B cell (primary cell): ENCODE results near the gene MRPL23. TPM values are rescaled to one million over a fixed set of nuclear protein-coding genes. Genes with fewer than 3 reads are reported as not detected.
"Not testable (repeated sequence)": the region's sequence is repeated elsewhere in the genome, so short reads cannot be mapped to it uniquely, and the experiment has no call there.

Source experiments
- ATAC-seq: fragments of 200-7000 bp; cut with Tn5 transposase; one replicate; pipeline ENCODE4 v1.10.0; 2021; ENCODE audit warnings: low read depth, mild to moderate bottlenecking, moderate number of reproducible peaks, moderate library complexity
- CTCF ChIA-PET: fragments of 350-600 bp; sonication (Branson Sonifier 250); formaldehyde crosslinking; loops from one replicate; lab custom pipeline; 2021; ENCODE audit warnings: antibody characterized with exemption, inconsistent platforms; lab: Charles Lee
- POLR2A ChIA-PET: fragments of 350-600 bp; sonication (Branson Sonifier 250); formaldehyde crosslinking; loops from one replicate; lab custom pipeline; 2021; ENCODE audit warnings: antibody characterized with exemption; lab: Charles Lee
- DNase-seq: peaks from one replicate; pipeline ENCODE4 v3.0.0; 2013
- H2AFZ ChIP-seq: 2 replicates; pipeline ENCODE4 v1.6.1; 2012; ENCODE audit warnings: mild to moderate bottlenecking, low read depth, low read length; ENCODE audit not compliant: insufficient read depth, poor library complexity, severe bottlenecking
- H3K27ac ChIP-seq, 2 donors: 1 replicate in 1 of 2; 2 replicates in 1 of 2; pipeline ENCODE4 v1.5.1; 2012 to 2013; ENCODE audit warnings: low read length in 2 of 2, mild to moderate bottlenecking in 2 of 2, moderate library complexity in 1 of 2
- H3K27me3 ChIP-seq, 4 experiments: fragments of 200-600 bp in 1 of 4; sonication (generic) in 1 of 4; replicated peaks in 1 of 4; 1 replicate in 2 of 4; 2 replicates in 2 of 4; pipeline versions ENCODE4 v1.6.1 to v1.7.0; 2013 to 2016; ENCODE audit warnings: low read length in 3 of 4, mild to moderate bottlenecking in 2 of 4, mixed read lengths in 1 of 4, moderate library complexity in 1 of 4; ENCODE audit not compliant: insufficient read depth in 4 of 4, control insufficient read depth in 3 of 4; ENCODE audit errors: control extremely low read depth in 1 of 4
- H3K36me3 ChIP-seq, 2 experiments: replicated peaks in 1 of 2; 1 replicate in 1 of 2; 2 replicates in 1 of 2; pipeline versions ENCODE4 v1.6.1 to v1.7.1; 2013; ENCODE audit warnings: low read length in 1 of 2; ENCODE audit not compliant: insufficient read depth in 2 of 2, control insufficient read depth in 1 of 2; ENCODE audit errors: control extremely low read depth in 1 of 2, extremely low read depth in 1 of 2
- H3K4me1 ChIP-seq, 2 donors: fragments of 200-600 bp in 1 of 2; sonication (generic) in 1 of 2; 1 replicate in 1 of 2; 2 replicates in 1 of 2; pipeline versions ENCODE4 v1.5.1 to v1.6.1; 2013 to 2017; ENCODE audit warnings: low read length in 2 of 2; ENCODE audit not compliant: control insufficient read depth in 2 of 2, insufficient read depth in 2 of 2
- H3K4me2 ChIP-seq: replicated peaks from 2 replicates; pipeline ENCODE3; 2012; ENCODE audit warnings: mild to moderate bottlenecking, low read depth, low read length; ENCODE audit not compliant: poor library complexity, severe bottlenecking
- H3K4me3 ChIP-seq, 5 experiments: fragments of 200-600 bp in 1 of 5; sonication (generic) in 1 of 5; 1 replicate in 3 of 5; 2 replicates in 2 of 5; pipeline versions ENCODE4 v1.5.1 to v1.7.0; 2011 to 2016; ENCODE audit warnings: low read length in 4 of 5, mild to moderate bottlenecking in 4 of 5, low read depth in 2 of 5, control low read depth in 1 of 5, moderate library complexity in 1 of 5; ENCODE audit not compliant: insufficient read depth in 1 of 5; ENCODE audit errors: control extremely low read depth in 1 of 5, extremely low read depth in 1 of 5
- H3K79me2 ChIP-seq: fragments of 200-600 bp; sonication (generic); one replicate; pipeline ENCODE4 v1.6.0; 2016; ENCODE audit warnings: low read length; ENCODE audit not compliant: control insufficient read depth, insufficient read depth
- H3K9ac ChIP-seq: fragments of 200-600 bp; sonication (generic); 2 replicates; pipeline ENCODE4 v1.6.1; 2017; ENCODE audit warnings: mild to moderate bottlenecking, low read length, moderate library complexity
- H3K9me3 ChIP-seq, 3 donors: one replicate each; pipeline versions ENCODE4 v1.6.1 to v1.7.1; 2013; ENCODE audit warnings: low read length in 2 of 3; ENCODE audit not compliant: control insufficient read depth in 2 of 3, insufficient read depth in 1 of 3; ENCODE audit errors: control extremely low read depth in 1 of 3
- H4K20me1 ChIP-seq: 2 replicates; pipeline ENCODE4 v1.6.0; 2012; ENCODE audit warnings: mild to moderate bottlenecking, low read length; ENCODE audit not compliant: insufficient read depth, control insufficient read depth, poor library complexity, severe bottlenecking
- H3K27ac Mint-ChIP-seq: one replicate; pipeline ENCODE4 v1.8.0; 2021; ENCODE audit warnings: mixed read lengths
- H3K27me3 Mint-ChIP-seq: one replicate; pipeline ENCODE4 v1.8.0; 2021; ENCODE audit warnings: mixed read lengths
- H3K4me1 Mint-ChIP-seq: one replicate; pipeline ENCODE4 v1.8.0; 2021; ENCODE audit warnings: mixed read lengths
- H3K4me3 Mint-ChIP-seq: one replicate; pipeline ENCODE4 v1.8.0; 2021; ENCODE audit warnings: mixed read lengths
- H3K9me3 Mint-ChIP-seq: one replicate; pipeline ENCODE4 v1.8.0; 2022; ENCODE audit warnings: mixed read lengths; ENCODE audit not compliant: insufficient read depth
- EZH2 ChIP-seq: IDR thresholded peaks from 2 replicates; pipeline ENCODE4 v1.6.1; 2012; ENCODE audit warnings: borderline replicate concordance, low read depth, mild to moderate bottlenecking, moderate library complexity, low read length; ENCODE audit not compliant: insufficient read depth, poor library complexity, severe bottlenecking
- WGBS: methylation state at CpG from one replicate; pipeline ENCODE4 v1.1.5; 2013; ENCODE audit warnings: missing lambda C conversion rate; ENCODE audit not compliant: insufficient coverage; 5-methylcytosine and 5-hydroxymethylcytosine counted together
- intact Hi-C: fragments of 100-400 bp; cut with micrococcal nuclease; formaldehyde crosslinking; loops from one replicate; pipeline ENCODE4 v1.10.0; 2022
- polyA plus RNA-seq: library from polyadenylated mRNA; depleted of rRNA; stranded (reverse); fragments of >200 nt; gene quantifications from 2 replicates; pipeline ENCODE4 v1.2.3, GENCODE V29; 2012
- total RNA-seq, 2 donors: library from RNA; stranded (reverse); fragments of 120-200 nt in 1 of 2; gene quantifications; 1 replicate in 1 of 2; 2 replicates in 1 of 2; pipeline versions ENCODE4 v1.2.3 to v1.2.4, GENCODE V29; 2013 to 2022
- TF ChIP-seq, protein P1 (sequence below): fragments of 200-600 bp; IDR thresholded peaks from one replicate; pipeline ENCODE4 v1.8.0; 2022; ENCODE audit warnings: antibody characterized with exemption, mild to moderate bottlenecking

MRPL23 gene
- total and polyA plus RNA-seq, 2 donors (not counting 1 experiment from before 2014, with no cell fraction given) = 47.8 to 63.2 TPM

DNA sequence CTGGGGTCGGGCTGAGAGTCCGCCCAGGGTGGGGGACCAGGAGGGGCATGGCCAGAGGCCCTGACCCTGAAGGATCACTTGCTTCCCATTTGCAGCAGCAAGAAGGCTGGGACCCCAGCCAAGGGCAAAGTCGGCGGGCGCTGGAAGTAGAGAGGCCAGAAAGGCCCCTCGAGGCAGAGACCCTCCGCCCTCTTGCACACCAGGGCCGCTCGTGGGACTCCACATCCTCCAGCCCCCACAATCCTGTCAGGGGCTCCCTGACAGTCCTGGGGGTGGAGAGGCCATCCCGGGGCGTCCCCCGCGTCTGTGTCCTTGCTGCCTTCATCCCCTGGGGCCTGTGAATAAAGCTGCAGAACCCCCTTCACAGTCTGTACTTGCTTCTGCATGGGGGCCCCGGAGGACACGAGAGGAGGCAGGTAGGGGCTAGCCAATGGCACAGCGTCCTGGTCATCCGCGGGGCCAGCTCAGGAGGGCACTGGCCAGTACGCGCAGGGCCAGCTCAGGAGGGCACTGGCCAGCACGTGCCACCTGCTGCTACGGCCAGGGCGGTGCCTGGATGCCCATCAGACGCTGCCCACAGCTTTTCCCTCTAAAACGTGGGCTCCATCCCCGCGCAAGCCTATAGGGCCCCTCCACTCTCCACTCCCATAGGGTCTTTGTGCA lies 8.7 kb upstream of the MRPL23 start:
- H3K9ac ChIP-seq = no peak overlapping the region
- H3K4me3 ChIP-seq = no peak overlapping the region
- peaks cover 3% of the 10 kb centered on the region for H3K4me1 Mint-ChIP-seq
- H3K27me3 ChIP-seq = no peaks in the 10 kb centered on the region
- WGBS = 91% methylated on average over 20 of the region's 27 CpGs
- no peaks in the 10 kb centered on the region for H3K79me2 ChIP-seq
- TF ChIP-seq, protein P1, sequence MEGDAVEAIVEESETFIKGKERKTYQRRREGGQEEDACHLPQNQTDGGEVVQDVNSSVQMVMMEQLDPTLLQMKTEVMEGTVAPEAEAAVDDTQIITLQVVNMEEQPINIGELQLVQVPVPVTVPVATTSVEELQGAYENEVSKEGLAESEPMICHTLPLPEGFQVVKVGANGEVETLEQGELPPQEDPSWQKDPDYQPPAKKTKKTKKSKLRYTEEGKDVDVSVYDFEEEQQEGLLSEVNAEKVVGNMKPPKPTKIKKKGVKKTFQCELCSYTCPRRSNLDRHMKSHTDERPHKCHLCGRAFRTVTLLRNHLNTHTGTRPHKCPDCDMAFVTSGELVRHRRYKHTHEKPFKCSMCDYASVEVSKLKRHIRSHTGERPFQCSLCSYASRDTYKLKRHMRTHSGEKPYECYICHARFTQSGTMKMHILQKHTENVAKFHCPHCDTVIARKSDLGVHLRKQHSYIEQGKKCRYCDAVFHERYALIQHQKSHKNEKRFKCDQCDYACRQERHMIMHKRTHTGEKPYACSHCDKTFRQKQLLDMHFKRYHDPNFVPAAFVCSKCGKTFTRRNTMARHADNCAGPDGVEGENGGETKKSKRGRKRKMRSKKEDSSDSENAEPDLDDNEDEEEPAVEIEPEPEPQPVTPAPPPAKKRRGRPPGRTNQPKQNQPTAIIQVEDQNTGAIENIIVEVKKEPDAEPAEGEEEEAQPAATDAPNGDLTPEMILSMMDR = no peak
- TF ChIP-seq EZH2 = no peak
- CTCF ChIA-PET = no interaction called here
- ATAC-seq (no peak), DNase-seq (no peak)
- H3K36me3 ChIP-seq = no peaks in the 10 kb centered on the region
- no peaks in the 10 kb centered on the region for H3K9me3 ChIP-seq
- H3K27ac Mint-ChIP-seq = no peak overlapping the region
- POLR2A ChIA-PET = no interaction called here
- no peak overlapping the region for H3K27ac ChIP-seq
- H3K4me1 ChIP-seq = no peaks in the 10 kb centered on the region
- intact Hi-C loops = no loop called here
- no peaks in the 10 kb centered on the region for H3K9me3 Mint-ChIP-seq
- H2AFZ ChIP-seq = no peak overlapping the region
- H3K4me3 Mint-ChIP-seq = no peak overlapping the region
- peaks cover 5% of the 10 kb centered on the region for H3K27me3 Mint-ChIP-seq
- H4K20me1 ChIP-seq = no peaks in the 10 kb centered on the region
- H3K4me2 ChIP-seq = no peak overlapping the region

GRCh38 chr11:1939006-1939625 lies 8.0 kb upstream of the MRPL23 start:
- CTCF ChIA-PET = no interaction called here
- Histone ChIP-seq H3K4me1 (no peaks in the 10 kb centered on the region), H3K36me3 (no peaks in the 10 kb centered on the region), H4K20me1 (no peaks in the 10 kb centered on the region), H3K79me2 (no peaks in the 10 kb centered on the region), H3K9me3 (no peaks in the 10 kb centered on the region), H3K4me2 (no peak overlapping the region), H3K27ac (no peak overlapping the region), H3K9ac (no peak overlapping the region), H3K27me3 (no peaks in the 10 kb centered on the region), H2AFZ (no peak overlapping the region), H3K4me3 (no peak overlapping the region)
- POLR2A ChIA-PET = no interaction called here
- intact Hi-C loops = no loop called here
- no peak overlapping the region for H3K4me3 Mint-ChIP-seq
- no peak for TF ChIP-seq EZH2
- no peak overlapping the region for H3K27ac Mint-ChIP-seq
- H3K27me3 Mint-ChIP-seq = peaks cover 3% of the 10 kb centered on the region
- ATAC-seq = no peak
- WGBS = 17% methylated on average over 22 of the region's 23 CpGs
- no peak for DNase-seq
- no peaks in the 10 kb centered on the region for H3K9me3 Mint-ChIP-seq
- peaks cover 3% of the 10 kb centered on the region for H3K4me1 Mint-ChIP-seq

DNA sequence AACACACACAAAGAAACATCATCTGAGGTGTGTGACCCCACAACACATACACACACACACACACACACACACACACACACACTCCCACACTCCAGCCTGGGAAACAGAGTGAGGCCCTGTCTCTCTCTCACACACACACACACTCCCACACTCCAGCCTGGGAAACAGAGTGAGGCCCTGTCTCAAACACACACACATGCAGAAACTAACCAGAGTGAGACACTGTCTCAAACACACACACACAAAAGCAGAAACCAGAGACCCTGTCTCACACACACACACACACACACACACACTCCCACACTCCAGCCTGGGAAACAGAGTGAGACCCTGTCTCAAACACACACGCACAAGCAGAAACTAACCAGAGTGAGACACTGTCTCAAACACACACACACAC lies 7.3 kb upstream of the MRPL23 start:
- H3K4me3 ChIP-seq, H2AFZ ChIP-seq, CTCF ChIA-PET, H3K27me3 ChIP-seq, DNase-seq, H3K4me2 ChIP-seq, ATAC-seq, H3K36me3 ChIP-seq, POLR2A ChIA-PET, H3K27me3 Mint-ChIP-seq, H3K9me3 ChIP-seq, intact Hi-C loops, H3K9ac ChIP-seq, H3K27ac ChIP-seq, H4K20me1 ChIP-seq, H3K4me1 ChIP-seq, H3K79me2 ChIP-seq, H3K27ac Mint-ChIP-seq, H3K9me3 Mint-ChIP-seq, H3K4me1 Mint-ChIP-seq, H3K4me3 Mint-ChIP-seq: not testable (repeated sequence)
- WGBS = 100% methylated on average over 1 of the region's 1 CpG
